HPDE6-E6E7 (cell line): ENCODE data around the gene ATG9B.
A peak's percentile ranks its signal among the peaks of the same experiment; 100 is the strongest.

ENCODE experiments used
- DNase-seq: peaks from one replicate; pipeline ENCODE4 v3.0.0; 2011; ENCODE audit warnings: missing footprints; ENCODE audit errors: extremely low spot score

ATG9B gene

DNA sequence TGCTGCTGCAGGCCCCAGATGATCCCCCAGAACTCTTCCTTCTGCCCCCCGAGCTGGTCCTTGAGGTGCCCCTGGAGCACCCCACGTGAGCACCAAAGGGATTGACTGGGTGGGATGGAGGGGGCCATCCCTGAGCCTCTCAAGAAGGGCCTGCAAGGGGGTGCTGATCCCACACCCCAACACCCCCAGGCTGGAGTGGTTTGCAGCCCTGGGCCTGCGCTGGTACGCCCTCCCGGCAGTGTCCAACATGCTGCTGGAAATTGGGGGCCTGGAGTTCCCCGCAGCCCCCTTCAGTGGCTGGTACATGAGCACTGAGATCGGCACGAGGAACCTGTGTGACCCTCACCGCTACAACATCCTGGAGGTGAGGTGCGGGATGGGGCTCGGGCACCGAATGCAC is 25.3 kb downstream of the ATG9B start:
- no peak for DNase-seq

DNA sequence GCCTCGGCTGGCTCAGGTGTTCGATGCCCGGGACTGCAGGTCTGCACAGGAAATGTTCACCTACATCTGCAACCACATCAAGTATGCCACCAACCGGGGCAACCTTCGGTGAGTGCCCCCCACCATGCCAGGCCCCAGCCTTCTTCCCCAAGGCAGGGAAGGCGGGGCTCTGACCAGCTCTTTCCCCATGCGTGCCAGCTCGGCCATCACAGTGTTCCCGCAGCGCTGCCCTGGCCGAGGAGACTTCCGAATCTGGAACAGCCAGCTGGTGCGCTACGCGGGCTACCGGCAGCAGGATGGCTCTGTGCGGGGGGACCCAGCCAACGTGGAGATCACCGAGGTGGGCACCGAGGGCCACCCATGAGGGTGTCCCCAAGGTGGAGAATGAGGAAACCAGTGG is 26.0 kb downstream of the ATG9B start:
- no peak for DNase-seq

DNA sequence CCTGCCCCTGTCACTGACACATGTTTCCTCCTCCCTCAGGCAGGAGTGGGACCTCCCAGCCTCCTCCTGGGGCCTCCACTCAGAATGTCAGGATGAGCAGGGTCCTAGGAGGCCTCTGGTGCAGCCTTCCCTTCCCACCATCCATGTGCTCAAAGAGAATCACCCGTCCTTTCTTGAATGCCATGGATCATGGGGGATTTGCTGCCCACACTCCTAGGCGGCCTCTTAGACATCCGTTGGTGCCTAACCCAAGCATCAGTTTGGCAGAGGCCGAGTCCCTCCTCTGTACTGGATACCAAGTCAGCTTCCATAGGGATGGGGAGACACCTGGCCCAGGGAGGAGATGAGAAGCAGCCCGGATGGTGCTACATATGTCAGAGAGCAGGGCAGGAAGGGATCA is 26.5 kb downstream of the ATG9B start:
- DNase-seq = no peak

DNA sequence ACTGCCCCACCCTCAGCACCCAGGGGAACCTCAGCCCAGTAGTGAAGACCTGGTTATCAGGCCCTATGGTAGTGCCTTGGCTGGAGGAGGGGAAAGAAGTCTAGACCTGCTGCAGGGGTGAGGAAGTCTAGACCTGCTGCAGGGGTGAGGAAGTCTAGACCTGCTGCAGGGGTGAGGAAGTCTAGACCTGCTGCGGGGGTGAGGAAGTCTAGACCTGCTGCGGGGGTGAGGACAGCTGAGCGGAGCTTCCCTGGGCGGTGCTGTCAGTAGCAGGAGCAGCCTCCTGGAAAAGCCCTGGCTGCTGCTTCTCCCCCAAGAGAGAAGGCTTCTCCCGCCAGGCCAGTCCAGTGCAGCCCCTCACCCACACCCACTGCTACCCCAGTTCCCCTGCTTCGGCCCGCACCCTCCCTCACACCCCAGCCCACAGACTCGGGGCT is 27.2 kb downstream of the ATG9B start:
- no peak for DNase-seq

DNA sequence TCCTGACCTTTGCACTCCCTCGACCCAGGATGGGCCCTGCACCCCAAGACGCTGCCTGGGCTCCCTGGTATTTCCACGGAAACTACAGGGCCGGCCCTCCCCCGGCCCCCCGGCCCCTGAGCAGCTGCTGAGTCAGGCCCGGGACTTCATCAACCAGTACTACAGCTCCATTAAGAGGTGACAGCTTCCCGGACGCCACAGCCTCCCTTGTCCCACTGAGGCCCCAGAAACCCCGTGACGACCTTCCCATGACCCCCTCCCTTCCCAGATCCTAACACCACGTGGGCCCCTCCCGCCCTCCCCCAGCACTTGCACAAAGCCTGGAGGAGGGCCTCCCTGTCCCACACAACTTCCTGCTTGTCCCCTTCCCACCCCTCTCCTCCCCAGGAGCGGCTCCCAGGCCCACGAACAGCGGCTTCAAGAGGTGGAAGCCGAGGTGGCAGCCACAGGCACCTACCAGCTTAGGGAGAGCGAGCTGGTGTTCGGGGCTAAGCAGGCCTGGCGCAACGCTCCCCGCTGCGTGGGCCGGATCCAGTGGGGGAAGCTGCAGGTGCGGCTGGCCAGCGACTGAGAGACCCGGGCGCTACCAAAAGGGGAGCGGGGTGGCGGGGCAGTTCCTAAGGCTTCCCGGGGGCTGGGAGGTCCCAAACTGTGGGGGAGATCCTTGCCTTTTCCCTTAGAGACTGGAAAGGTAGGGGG is 27.8 kb downstream of the ATG9B start:
- no peak for DNase-seq

DNA sequence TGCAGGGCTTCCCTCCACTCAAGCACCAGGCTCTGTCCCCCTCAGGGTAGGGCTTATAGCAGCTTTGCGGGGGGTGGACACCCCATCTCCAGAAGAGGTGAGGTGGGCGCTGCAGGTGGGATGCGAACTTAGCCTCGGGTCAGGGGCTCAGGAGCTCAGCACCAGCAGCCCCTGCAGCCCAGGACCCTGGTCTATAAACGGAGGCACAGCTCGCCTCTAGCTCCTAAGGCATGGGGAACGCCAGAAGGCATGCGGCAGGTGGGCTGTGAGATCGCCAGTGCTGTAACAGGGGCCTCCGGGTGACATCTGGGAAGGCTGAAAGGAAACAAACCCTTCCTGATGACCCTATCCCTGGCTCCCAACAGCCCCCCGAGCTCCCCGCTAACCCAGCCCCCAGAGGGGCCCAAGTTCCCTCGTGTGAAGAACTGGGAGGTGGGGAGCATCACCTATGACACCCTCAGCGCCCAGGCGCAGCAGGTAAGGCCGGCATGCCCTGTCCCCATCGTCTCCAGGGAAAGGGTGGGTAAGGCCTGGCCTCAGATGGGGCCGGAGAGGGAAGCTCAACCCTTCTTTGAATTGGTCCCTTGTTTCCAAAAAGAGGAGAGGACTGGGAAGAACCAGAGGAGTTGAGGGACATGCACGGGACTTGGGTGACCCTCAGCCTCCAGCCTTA is 29.3 kb downstream of the ATG9B start:
- no peak for DNase-seq

DNA sequence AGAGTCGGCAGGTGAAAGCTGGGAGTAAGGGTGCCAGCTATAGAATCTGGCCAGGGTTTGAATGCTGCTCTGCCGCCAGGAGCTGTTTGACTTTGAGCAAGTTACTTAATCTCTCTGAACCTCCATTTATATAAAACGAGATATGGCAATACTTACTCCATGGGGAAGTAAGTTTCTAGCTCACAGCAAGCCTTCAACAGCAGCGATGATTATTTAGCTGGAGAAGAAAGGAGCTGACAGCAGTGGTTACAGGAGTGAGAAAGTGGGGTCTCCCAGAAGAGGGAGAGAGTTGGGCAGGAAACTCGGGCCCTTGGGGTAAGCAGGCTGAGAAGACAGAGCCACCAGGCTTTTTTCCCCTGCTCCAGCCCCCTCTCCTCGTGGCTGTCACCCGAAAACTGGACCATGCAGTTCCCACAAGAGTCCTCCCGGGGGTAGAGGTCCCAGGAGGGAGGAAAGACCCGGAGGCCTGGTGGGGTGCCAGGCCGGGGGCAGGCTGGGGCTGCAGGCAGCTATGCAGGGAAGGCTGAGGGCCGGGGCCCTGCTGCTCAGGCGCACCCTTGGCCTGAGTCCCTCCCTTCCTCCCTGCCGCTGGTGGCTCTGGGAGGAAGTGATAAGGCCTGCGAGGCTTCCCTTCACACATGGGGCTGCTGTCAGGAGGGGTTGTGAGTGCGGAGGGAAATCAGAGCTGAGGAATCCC is 30.0 kb downstream of the ATG9B start:
- DNase-seq = no peak

DNA sequence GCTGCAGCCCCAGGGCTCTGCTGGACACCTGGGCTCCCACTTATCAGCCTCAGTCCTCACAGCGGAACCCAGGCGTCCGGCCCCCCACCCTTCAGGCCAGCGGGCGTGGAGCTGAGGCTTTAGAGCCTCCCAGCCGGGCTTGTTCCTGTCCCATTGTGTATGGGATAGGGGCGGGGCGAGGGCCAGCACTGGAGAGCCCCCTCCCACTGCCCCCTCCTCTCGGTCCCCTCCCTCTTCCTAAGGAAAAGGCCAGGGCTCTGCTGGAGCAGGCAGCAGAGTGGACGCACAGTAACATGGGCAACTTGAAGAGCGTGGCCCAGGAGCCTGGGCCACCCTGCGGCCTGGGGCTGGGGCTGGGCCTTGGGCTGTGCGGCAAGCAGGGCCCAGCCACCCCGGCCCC is 30.8 kb downstream of the ATG9B start:
- DNase-seq = no peak

DNA sequence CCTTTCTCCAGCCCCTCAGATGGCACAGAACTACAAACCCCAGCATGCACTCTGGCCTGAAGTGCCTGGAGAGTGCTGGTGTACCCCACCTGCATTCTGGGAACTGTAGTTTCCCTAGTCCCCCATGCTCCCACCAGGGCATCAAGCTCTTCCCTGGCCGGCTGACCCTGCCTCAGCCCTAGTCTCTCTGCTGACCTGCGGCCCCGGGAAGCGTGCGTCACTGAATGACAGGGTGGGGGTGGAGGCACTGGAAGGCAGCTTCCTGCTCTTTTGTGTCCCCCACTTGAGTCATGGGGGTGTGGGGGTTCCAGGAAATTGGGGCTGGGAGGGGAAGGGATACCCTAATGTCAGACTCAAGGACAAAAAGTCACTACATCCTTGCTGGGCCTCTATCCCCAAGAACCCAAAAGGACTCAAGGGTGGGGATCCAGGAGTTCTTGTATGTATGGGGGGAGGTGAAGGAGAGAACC is 31.4 kb downstream of the ATG9B start:
- DNase-seq = no peak

DNA sequence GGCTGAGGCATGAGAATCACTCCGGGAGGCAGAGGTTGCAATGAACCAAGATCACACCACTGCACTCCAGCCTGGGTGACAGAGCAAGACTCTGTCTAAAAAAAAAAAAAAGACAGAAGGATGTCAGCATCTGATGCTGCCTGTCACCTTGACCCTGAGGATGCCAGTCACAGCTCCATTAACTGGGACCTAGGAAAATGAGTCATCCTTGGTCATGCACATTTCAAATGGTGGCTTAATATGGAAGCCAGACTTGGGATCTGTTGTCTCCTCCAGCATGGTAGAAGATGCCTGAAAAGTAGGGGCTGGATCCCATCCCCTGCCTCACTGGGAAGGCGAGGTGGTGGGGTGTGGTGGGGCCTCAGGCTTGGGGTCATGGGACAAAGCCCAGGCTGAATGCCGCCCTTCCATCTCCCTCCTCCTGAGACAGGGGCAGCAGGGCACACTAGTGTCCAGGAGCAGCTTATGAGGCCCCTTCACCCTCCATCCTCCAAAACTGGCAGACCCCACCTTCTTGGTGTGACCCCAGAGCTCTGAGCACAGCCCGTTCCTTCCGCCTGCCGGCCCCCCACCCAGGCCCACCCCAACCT is 32.1 kb downstream of the ATG9B start:
- DNase-seq = no peak

DNA sequence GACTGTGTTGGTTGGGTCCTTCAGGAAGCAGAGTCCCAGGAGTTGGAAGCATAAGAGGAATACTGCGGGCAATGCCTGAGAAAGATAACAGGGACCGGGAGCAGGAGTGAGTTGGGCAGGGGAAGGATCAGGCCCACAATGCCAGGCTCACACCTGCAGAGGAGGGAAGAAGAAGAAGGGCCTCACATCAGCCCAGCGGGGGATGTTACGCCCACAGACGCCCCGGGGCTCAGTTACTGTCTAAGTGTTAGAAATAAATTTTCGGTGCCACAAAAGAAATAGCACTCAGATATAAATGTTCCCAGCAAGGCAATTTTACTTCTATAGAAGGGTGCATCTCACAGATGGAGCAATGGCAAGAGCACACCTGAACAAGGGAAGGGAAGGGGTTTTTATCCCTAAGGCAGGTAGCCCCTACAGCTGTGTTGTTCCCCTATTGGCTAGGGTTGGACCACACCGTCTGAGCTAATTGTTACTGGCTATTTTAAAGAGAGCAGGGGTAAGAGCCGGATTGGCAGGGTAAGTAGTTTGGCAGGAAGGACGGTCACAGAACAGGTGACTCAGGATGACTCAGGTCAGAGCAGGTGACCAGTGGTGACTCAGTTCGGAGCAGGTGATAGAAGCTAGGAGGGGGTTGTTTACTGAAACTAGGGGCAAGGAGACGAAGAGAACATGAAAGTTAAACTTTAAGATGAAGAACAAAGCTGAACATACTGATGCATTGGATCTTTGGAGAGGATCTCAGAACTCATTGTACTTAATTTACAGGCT is 33.7 kb downstream of the ATG9B start, which contains the start of gene NOS3:
TSS of gene NOS3 (plus strand) at position 602 of the 771 bp plus-strand sequence. CDS start 2,787 bp downstream, outside the sequence.
- no peak for DNase-seq

DNA sequence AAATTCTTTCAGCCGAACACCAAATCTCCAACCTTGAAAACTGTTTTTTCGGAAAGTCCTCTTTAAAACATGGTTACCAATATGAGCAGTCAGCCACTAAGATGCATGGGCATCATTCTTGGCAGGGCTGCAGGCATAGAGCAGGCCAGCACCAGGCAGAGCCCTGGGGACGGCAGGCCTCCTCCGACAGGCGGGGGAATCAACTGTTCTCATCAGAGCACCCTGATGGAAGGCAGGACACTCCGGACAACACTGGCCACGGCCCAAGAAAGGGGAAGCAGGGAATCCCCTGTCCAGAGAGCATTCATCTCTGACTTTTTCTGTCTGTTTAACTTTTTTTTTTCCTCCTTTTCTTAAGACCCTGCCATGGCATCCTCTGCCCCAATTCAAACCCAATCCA is 34.8 kb downstream of the ATG9B start:
- DNase-seq = no peak

DNA sequence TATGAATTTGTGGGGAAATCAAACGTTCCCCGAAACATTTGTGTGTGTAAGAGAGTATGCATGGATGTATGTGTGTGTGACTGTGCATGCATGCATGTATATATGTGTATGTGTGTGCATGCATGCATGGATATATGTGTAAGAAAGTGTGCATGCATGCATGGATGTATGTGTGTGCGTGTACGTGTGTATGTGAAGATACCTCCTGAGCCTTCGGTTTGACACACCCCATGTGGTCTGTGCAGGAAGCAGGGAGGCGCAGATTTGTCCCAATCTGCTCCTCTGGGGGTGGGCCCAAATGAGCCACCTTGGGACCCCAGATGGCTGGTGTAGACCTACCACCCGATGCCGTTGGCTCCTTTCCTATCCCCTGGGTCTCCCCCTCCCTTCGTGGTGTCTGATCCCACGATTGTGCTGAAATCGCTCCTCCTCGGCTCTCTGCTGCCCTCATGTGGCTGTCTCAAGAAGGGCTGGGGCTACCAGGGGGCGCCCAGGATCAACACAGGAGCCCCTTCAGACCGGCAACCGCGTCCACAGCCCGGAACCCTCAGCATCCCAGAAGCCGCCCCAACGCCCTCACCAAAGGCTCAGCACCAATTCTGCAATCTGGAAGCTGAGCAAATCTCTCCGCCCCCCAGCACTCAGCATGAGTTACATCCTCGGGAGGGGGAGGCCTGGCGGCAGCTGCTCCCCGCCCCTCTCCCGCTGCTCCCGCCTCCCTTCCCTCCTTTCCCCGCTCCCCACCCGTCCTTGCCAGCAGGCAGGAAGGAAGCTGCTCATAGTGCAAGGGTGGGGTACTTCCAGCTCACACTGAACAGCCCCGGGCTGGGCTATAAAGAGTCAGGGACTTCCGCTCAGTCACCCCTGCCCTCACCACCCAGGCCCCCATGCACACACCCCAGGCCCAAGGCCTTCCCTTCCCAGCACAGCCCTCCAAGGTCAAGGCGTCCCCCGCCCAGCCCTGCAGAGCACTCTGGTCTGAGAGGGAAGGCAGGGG is 35.8 kb downstream of the ATG9B start:
- no peak for DNase-seq

DNA sequence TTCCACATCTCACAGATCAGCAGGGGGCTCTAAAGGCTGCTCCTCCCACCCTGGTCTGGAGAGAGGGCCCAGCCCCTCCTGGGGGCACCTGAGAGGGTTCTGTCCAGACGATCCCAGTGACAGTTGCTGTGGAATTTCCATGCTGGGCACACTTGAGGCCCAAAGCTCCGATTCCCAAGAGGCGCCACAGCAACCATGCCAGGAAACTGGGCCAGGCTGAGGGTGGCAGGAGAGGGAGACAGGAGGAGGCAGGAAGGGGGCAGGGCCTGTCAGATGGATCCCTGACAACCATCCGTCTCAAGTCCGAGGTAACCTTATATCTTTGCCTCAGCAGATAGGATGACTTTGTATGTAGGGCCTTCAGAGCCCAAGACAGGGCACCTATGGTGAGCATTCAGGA is 37.7 kb downstream of the ATG9B start:
- DNase-seq = no peak

DNA sequence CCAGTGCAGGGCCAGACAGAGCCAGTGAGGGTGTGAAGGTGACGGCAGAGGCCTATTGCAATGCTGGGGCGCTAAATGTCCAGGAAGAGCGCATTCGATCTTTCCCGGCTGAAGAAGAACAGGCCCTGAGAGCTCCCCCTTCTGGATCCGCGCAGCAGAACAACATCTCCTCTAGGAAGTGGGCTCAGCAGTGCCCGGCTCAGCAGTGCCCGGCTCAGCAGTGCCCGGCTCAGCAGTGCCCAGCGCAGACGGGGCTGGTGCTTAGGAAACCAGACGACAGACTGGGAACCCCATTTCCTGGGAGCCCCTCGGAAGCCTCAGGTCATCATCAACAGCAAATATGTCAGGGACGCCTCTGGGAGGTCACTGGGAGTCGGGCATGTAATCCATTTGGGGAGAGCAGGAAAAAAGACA is 38.2 kb downstream of the ATG9B start:
- peak; percentile 45 for DNase-seq

DNA sequence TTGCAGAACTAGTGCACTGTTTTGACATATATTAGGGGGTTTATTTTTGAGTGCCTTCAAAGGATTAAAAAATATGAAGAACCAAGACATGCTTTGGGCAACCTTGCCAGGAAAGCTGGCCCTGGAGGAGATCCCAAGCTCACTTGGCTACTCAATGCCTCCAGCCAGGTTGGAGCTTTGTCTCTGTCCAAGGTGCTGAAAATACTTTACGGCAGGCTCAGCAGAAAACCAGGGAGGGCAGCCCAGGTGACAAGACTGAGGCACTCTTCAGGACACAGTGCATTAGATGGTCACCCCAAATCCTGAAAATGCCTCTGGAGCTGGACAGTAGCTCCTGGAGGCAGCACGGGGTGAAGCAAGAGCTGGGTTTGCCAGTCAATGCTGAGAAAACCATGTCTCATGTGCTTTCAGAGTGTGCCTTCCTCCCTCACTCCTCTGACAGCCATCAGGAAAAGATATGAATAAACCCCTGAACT is 40.4 kb downstream of the ATG9B start:
- DNase-seq = no peak

DNA sequence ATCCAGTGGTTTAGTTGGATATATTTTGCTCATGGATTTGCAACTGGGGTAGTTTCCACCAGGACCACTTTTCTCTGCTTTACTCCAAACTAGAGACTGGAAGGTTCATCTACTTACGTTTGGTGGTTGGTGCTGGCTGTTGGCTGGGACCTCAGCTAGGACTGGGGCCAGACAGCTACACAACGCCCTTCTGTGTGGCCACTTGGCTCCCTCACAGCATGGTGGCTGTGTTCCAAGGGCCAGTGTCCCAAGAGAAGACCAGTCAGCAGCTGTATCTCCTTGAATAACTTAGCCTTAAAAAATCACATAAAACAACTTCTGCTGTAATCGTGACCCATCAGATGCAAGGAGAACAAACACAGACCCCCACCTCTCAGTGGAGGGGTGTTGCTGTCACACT is 41.9 kb downstream of the ATG9B start:
- no peak for DNase-seq

DNA sequence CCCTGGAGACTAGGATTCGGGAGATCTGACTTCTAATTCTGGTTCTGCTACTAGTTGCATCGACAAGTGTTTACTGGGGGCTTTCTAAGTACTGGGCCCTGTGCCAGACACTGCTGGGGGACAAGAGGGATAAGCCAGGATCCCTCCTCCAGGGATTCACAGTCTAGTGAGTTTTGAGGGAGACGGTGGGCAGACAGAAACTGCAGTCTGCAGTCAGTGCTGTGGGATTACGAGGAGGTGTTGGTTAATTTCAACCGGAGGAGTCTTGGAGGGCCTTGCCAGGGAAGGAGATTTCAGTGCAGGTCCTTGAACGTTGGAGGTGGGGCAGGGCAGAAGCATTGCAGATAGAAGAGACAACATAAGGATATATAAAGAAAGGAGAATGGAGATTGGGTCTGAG is 42.6 kb downstream of the ATG9B start:
- no peak for DNase-seq

DNA sequence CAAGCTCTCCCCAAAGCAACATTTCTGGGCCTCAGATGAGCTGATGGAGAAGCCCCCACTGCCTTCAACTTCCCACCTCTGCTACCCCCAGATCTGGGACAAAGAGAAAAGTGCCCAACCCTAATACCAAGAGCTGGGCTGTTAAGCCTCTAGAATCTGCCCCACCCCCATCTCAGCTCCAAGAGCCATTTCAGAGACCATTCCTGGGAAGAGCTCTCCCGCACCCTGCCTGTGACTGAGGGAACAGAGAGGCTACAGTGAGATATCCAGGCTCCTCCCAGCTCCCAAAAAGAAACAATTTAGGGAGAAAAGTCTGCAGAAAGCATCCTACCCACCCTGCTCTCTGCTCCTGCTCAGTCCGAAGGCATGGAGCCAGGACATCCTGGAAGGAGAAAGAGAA is 43.6 kb downstream of the ATG9B start:
- DNase-seq = no peak

DNA sequence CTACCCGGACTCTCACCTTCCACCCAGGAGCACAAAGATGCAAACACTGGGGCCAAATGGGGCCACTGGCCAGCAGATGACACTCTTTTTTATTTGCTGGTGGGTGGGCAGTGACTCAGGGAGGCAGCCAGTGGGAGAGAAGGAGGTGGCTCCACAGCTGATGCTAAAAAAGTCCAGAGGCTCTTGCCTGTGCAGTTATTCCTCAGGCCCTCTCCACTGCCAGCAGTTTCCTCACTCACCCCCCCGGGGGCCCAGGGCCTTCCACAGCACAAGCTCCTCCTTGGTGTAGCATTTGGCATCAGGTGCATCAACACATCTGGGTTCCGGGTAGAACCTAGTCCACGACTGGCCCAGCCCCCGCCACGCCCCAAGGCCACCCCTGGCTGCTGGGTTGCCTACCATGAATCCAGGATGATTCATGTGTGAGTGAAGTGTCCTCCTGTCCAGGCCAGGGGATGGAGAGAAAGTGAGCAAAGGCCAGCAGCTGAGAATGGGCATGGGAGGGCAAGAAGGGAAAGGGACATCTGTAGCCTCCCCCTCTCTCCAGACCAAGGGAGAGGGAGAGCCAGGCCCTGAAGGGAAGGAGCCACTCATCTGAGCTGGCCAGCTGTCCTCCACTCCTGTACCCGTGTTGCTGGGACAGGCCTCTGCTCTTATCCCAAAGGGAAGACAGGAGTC is 44.4 kb downstream of the ATG9B start:
- no peak for DNase-seq
